DOHH2 (cell line): ENCODE data around the gene PIK3C2B.

Source experiments
- H3F3A ChIP-seq: fragments of 200-600 bp; sonication (generic), shearing (Covaris generic); 2 replicates; pipeline ENCODE4 v1.6.0; 2016; ENCODE audit warnings: antibody characterized with exemption, mild to moderate bottlenecking; ENCODE audit not compliant: control insufficient read depth, insufficient read depth
- H3K27ac ChIP-seq: fragments of 200-600 bp; sonication (generic); 2 replicates; pipeline ENCODE4 v1.5.1; 2014; ENCODE audit warnings: low read depth, mild to moderate bottlenecking, low read length, moderate library complexity
- H3K27me3 ChIP-seq: fragments of 200-600 bp; sonication (generic); 2 replicates; pipeline ENCODE4 v1.6.1; 2014; ENCODE audit warnings: mild to moderate bottlenecking, low read length, mixed read lengths; ENCODE audit not compliant: control insufficient read depth
- H3K36me3 ChIP-seq: fragments of 200-600 bp; sonication (generic); 2 replicates; pipeline ENCODE4 v1.6.1; 2014; ENCODE audit warnings: mild to moderate bottlenecking, low read length, moderate library complexity, mixed read lengths; ENCODE audit not compliant: control insufficient read depth
- H3K4me1 ChIP-seq: fragments of 200-600 bp; sonication (generic); 2 replicates; pipeline ENCODE4 v1.6.1; 2014; ENCODE audit warnings: mild to moderate bottlenecking, low read length, mixed read lengths; ENCODE audit not compliant: control insufficient read depth
- H3K4me2 ChIP-seq: fragments of 200-600 bp; sonication (generic); 2 replicates; pipeline ENCODE4 v1.6.0; 2014; ENCODE audit warnings: mild to moderate bottlenecking, low read length, moderate library complexity
- H3K4me3 ChIP-seq: fragments of 200-600 bp; sonication (generic); 2 replicates; pipeline ENCODE4 v1.5.1; 2014; ENCODE audit warnings: mild to moderate bottlenecking, low read length, mixed read lengths
- H3K79me2 ChIP-seq: fragments of 200-600 bp; sonication (generic); 2 replicates; pipeline ENCODE4 v1.6.1; 2014; ENCODE audit warnings: mild to moderate bottlenecking, low read length, mixed read lengths; ENCODE audit not compliant: control insufficient read depth
- H3K9me2 ChIP-seq: fragments of 200-600 bp; sonication (generic); replicated peaks from 2 replicates; pipeline ENCODE4 v1.6.1; 2014; ENCODE audit warnings: mild to moderate bottlenecking, low read length, mixed read lengths; ENCODE audit not compliant: control insufficient read depth
- H3K9me3 ChIP-seq: fragments of 200-600 bp; sonication (generic); 2 replicates; pipeline ENCODE4 v1.6.1; 2014; ENCODE audit warnings: antibody characterized with exemption, low read length, mixed read lengths; ENCODE audit not compliant: control insufficient read depth, insufficient read depth
- H4K20me1 ChIP-seq: fragments of 200-600 bp; sonication (generic); 2 replicates; pipeline ENCODE4 v1.6.0; 2014; ENCODE audit warnings: low read depth, mild to moderate bottlenecking, antibody characterized with exemption, low read length, moderate library complexity; ENCODE audit not compliant: control insufficient read depth, insufficient read depth
- EZH2phosphoT487 ChIP-seq: fragments of 200-600 bp; sonication (generic); IDR thresholded peaks from 2 replicates; pipeline ENCODE4 v1.6.1; 2017; ENCODE audit warnings: borderline replicate concordance, mild to moderate bottlenecking, antibody characterized with exemption, low read length, moderate library complexity, mixed read lengths
- TF ChIP-seq, protein P1 (sequence below): fragments of 200-600 bp; sonication (generic); IDR thresholded peaks from one replicate; pipeline ENCODE4 v1.5.1; 2014; ENCODE audit warnings: antibody characterized with exemption, mild to moderate bottlenecking, low read depth, low read length; ENCODE audit not compliant: poor library complexity, severe bottlenecking

PIK3C2B gene

DNA sequence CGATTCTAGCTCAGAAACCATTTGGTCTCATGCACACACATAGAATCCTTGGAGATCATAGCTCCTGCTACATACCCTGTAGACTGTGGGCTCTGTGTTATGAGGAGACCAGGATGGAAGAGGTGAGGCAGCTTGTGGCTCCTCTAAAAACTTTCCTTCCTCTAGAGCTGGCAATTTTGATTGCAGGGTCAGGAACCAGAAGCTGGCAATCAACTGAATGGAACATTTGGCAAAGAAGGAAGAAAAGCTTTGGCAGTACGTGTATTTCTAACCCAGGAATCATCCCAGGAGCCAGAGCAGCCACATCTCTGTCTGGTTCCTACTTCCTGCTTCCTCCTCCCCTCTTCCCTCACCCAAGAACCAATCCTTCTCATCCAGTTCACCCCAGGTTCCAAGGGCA lies 15.7 kb downstream of the PIK3C2B start:
- no peak overlapping the region for H3K4me2 ChIP-seq
- TF ChIP-seq, protein P1, sequence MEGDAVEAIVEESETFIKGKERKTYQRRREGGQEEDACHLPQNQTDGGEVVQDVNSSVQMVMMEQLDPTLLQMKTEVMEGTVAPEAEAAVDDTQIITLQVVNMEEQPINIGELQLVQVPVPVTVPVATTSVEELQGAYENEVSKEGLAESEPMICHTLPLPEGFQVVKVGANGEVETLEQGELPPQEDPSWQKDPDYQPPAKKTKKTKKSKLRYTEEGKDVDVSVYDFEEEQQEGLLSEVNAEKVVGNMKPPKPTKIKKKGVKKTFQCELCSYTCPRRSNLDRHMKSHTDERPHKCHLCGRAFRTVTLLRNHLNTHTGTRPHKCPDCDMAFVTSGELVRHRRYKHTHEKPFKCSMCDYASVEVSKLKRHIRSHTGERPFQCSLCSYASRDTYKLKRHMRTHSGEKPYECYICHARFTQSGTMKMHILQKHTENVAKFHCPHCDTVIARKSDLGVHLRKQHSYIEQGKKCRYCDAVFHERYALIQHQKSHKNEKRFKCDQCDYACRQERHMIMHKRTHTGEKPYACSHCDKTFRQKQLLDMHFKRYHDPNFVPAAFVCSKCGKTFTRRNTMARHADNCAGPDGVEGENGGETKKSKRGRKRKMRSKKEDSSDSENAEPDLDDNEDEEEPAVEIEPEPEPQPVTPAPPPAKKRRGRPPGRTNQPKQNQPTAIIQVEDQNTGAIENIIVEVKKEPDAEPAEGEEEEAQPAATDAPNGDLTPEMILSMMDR, result no peak
- TF ChIP-seq EZH2phosphoT487, result no peak
- H4K20me1 ChIP-seq, result no peaks in the 10 kb centered on the region

DNA sequence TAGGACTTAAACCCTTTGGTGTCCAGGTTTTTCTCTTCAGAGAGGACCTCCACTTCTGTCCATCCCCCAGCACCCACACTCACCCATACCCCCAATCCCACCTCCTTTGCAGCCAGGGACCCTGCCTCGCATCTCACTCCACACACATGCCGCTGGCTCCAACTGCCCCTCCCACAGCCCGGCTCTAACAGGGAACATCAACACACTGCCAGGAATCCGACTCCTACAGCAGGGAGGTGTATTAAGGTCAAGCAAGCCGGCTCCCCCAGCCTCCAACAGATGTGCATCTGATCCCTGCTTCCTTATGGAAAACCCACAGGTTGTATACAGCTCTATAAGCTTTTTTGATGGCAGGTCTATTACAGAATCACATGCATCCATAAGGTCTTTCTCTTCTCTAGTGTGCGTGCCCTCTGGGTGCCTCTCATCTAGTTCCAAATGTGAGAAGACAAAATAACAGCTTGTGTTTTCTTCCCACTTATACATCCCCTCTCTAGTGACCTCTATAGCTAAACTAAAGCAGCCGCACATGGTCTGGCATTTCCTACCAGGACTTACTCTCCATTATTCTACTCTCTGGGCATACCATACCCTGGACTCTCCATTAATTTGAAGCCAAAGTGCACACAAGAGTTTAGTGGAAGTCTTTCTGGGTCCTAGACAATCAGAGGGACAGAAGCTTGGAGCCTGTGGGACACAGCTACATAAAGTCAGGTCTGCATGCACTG lies 16.3 kb downstream of the PIK3C2B start:
- peaks cover 52% of the 10 kb centered on the region for H3K4me1 ChIP-seq
- no peaks in the 10 kb centered on the region for H3K27me3 ChIP-seq
- no peaks in the 10 kb centered on the region for H3K36me3 ChIP-seq
- no peaks in the 10 kb centered on the region for H3K9me2 ChIP-seq
- no peak overlapping the region for H3K4me3 ChIP-seq
- no peaks in the 10 kb centered on the region for H3K9me3 ChIP-seq
- no peaks in the 10 kb centered on the region for H3F3A ChIP-seq
- H4K20me1 ChIP-seq, result no peaks in the 10 kb centered on the region
- no peak overlapping the region for H3K27ac ChIP-seq
- H3K4me2 ChIP-seq, result no peak overlapping the region
- H3K79me2 ChIP-seq, result peaks cover 3% of the 10 kb centered on the region; the same call in 1 of the 2 replicates
- TF ChIP-seq EZH2phosphoT487, result no peak
- TF ChIP-seq, protein P1, result no peak

More for the DNA sequence above, 15.7 kb downstream of the PIK3C2B start:
- no peaks in the 10 kb centered on the region for H3F3A ChIP-seq
- peaks cover 52% of the 10 kb centered on the region for H3K4me1 ChIP-seq
- H3K36me3 ChIP-seq, result no peaks in the 10 kb centered on the region
- no peak overlapping the region for H3K27ac ChIP-seq
- peaks cover 3% of the 10 kb centered on the region; the same call in 1 of the 2 replicates for H3K79me2 ChIP-seq
- no peaks in the 10 kb centered on the region for H3K9me2 ChIP-seq
- no peaks in the 10 kb centered on the region for H3K9me3 ChIP-seq
- H3K27me3 ChIP-seq, result no peaks in the 10 kb centered on the region
- H3K4me3 ChIP-seq, result no peak overlapping the region

DNA sequence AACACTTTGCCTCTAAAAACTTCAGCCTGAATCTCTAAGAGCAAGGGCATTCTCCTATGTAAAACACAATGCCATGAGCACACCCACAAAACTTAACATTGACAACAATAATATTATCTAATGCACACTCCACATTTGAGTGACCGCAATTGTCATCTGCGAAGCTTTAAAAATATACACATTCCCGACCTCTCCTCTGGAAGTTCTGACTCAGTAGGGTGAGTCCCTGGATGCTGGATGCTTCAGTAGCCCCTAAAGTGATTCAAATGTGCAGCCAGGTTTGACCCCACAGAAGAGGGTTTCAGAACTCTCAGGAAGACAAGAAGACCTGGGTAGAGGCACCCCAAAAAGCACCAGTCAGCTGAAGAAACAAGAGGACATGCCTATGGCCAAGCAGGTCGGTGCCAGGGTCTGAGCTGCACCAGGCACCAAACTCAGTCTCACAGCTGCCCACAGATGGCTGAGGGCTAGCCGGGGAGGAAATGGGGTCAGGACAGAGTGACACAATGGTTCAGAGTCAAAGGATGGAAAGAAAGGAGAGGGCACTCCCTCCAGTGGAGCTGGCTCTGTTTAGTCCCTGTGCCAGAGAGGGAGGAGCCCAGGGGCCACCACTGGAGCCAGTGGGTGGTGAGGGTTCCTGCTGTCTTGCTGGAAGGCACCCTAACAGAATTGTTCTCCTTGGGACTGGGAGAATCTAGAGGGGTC lies 17.4 kb downstream of the PIK3C2B start:
- Histone ChIP-seq H3K36me3 (no peaks in the 10 kb centered on the region), H3K9me3 (no peaks in the 10 kb centered on the region), H3F3A (no peaks in the 10 kb centered on the region), H3K27ac (no peak overlapping the region), H3K4me2 (no peak overlapping the region), H4K20me1 (no peaks in the 10 kb centered on the region), H3K4me3 (no peak overlapping the region), H3K4me1 (peaks cover 52% of the 10 kb centered on the region), H3K27me3 (no peaks in the 10 kb centered on the region), H3K79me2 (peaks cover 3% of the 10 kb centered on the region; the same call in 1 of the 2 replicates), H3K9me2 (no peaks in the 10 kb centered on the region)
- no peak for TF ChIP-seq EZH2phosphoT487
- TF ChIP-seq, protein P1, result no peak
